ENCODE data around the gene KMO.

Gene KMO

GRCh38 chr1:241569848-241570247 is 37.7 kb downstream of the KMO start:
- H3K9me3 ChIP-seq: no peaks in the 10 kb centered on the region
- H3K27me3 ChIP-seq: no peaks in the 10 kb centered on the region
- H3K36me3 ChIP-seq: no peaks in the 10 kb centered on the region
- no peak overlapping the region for H3K4me3 ChIP-seq
- H3K27ac ChIP-seq: no peak overlapping the region
- no peak for DNase-seq
- intact Hi-C loops (cut with DNase I; ENCODE audit: low total_unique reads): loop anchor here (10.0 kb wide), 1 partner anchor 225 kb away; no protein-coding TSS in a partner anchor
- no peaks in the 10 kb centered on the region for H3K4me1 ChIP-seq
- no peak for TF ChIP-seq CTCF (IDR thresholded peaks at IDR 0.05)

GRCh38 chr1:241574154-241574553 is 42.0 kb downstream of the KMO start:
- intact Hi-C loops (cut with DNase I; ENCODE audit: low total_unique reads): loop anchor here (10.0 kb wide), 1 partner anchor 229 kb away; no protein-coding TSS in a partner anchor
- Histone ChIP-seq H3K4me3 (no peak overlapping the region), H3K36me3 (no peaks in the 10 kb centered on the region), H3K27ac (no peak overlapping the region), H3K27me3 (no peaks in the 10 kb centered on the region), H3K4me1 (no peaks in the 10 kb centered on the region), H3K9me3 (no peaks in the 10 kb centered on the region)
- DNase-seq: no peak
- no peak for TF ChIP-seq CTCF (IDR thresholded peaks at IDR 0.05)

- H3K27me3 ChIP-seq: no peaks in the 10 kb centered on the region
- no peak for DNase-seq
- H3K4me1 ChIP-seq: no peaks in the 10 kb centered on the region
- no peak overlapping the region for H3K4me3 ChIP-seq
- no peak for TF ChIP-seq CTCF (IDR thresholded peaks at IDR 0.05)
- intact Hi-C loops (cut with DNase I; ENCODE audit: low total_unique reads): loop anchor here (10.0 kb wide), 1 partner anchor 235 kb away; no protein-coding TSS in a partner anchor
- no peaks in the 10 kb centered on the region for H3K9me3 ChIP-seq
- H3K27ac ChIP-seq: no peak overlapping the region
- no peaks in the 10 kb centered on the region for H3K36me3 ChIP-seq
These were observed 47.3 kb downstream of the KMO start for GRCh38 chr1:241579434-241579833.

GRCh38 chr1:241582921-241583321 is 50.7 kb downstream of the KMO start:
- Histone ChIP-seq H3K36me3 (no peaks in the 10 kb centered on the region), H3K27me3 (no peaks in the 10 kb centered on the region), H3K27ac (no peak overlapping the region), H3K4me3 (no peak overlapping the region), H3K9me3 (no peaks in the 10 kb centered on the region), H3K4me1 (no peaks in the 10 kb centered on the region)
- TF ChIP-seq CTCF (IDR thresholded peaks at IDR 0.05): no peak
- DNase-seq: no peak
- intact Hi-C loops (cut with DNase I; ENCODE audit: low total_unique reads): no loop called here

- intact Hi-C loops (cut with DNase I; ENCODE audit: low total_unique reads): no loop called here
- Histone ChIP-seq H3K4me3 (no peak overlapping the region), H3K27ac (no peak overlapping the region), H3K36me3 (no peaks in the 10 kb centered on the region), H3K4me1 (no peaks in the 10 kb centered on the region), H3K27me3 (no peaks in the 10 kb centered on the region), H3K9me3 (no peaks in the 10 kb centered on the region)
- no peak for DNase-seq
- no peak for TF ChIP-seq CTCF (IDR thresholded peaks at IDR 0.05)
These were observed 54.8 kb downstream of the KMO start for GRCh38 chr1:241586905-241587512.

- H3K27me3 ChIP-seq: no peaks in the 10 kb centered on the region
- no peaks in the 10 kb centered on the region for H3K36me3 ChIP-seq
- H3K4me3 ChIP-seq: no peak overlapping the region
- intact Hi-C loops (cut with DNase I; ENCODE audit: low total_unique reads): no loop called here
- no peak for DNase-seq
- no peak for TF ChIP-seq CTCF (IDR thresholded peaks at IDR 0.05)
- H3K4me1 ChIP-seq: no peaks in the 10 kb centered on the region
- H3K27ac ChIP-seq: no peak overlapping the region
- H3K9me3 ChIP-seq: no peaks in the 10 kb centered on the region
These were observed 57.3 kb downstream of the KMO start for GRCh38 chr1:241589521-241589920.

Data from tibial artery (tissue), 4 donors.